Sigmoid colon (tissue), 7 donors: Measurements from ENCODE around the gene ITGA11. TPM values are rescaled to one million over a fixed set of nuclear protein-coding genes. Genes with fewer than 3 reads are reported as not detected.

ENCODE experiments used
- DNase-seq: peaks from one replicate; pipeline ENCODE4 v3.0.0-alpha.2; 2019
- H3K27ac ChIP-seq, 4 donors: fragments of 200-600 bp; sonication (generic); one replicate each; pipeline ENCODE4 v1.5.1; 2016 to 2019; ENCODE audit warnings: mild to moderate bottlenecking in 1 of 4
- H3K27me3 ChIP-seq, 3 donors: fragments of 200-600 bp; sonication (generic); one replicate each; pipeline ENCODE4 v1.5.1; 2019; ENCODE audit warnings: mild to moderate bottlenecking in 1 of 3
- H3K36me3 ChIP-seq, 4 donors: fragments of 200-600 bp; sonication (generic); one replicate each; pipeline ENCODE4 v1.5.1; 2016 to 2019
- H3K4me1 ChIP-seq, 4 donors: fragments of 200-600 bp; sonication (generic); one replicate each; pipeline ENCODE4 v1.5.1; 2017 to 2019
- H3K4me3 ChIP-seq, 4 donors: fragments of 200-600 bp; sonication (generic); one replicate each; pipeline ENCODE4 v1.5.1; 2017 to 2019; ENCODE audit warnings: mild to moderate bottlenecking in 2 of 4, moderate library complexity in 1 of 4
- H3K9me3 ChIP-seq, 4 donors: fragments of 200-600 bp in 3 of 4; sonication (generic) in 3 of 4; one replicate each; pipeline versions ENCODE4 v1.5.1 to v1.6.1; 2013 to 2019
- CTCF ChIP-seq, 4 experiments: fragments of 450-650 bp in 3 of 4; fragments of 200-600 bp in 1 of 4; IDR thresholded peaks; one replicate each; pipeline ENCODE4 v1.5.1; 2016 to 2019; ENCODE audit warnings: antibody characterized with exemption in 4 of 4, mild to moderate bottlenecking in 3 of 4, moderate library complexity in 2 of 4
- EP300 ChIP-seq, 4 donors: sonication (generic); formaldehyde crosslinking; IDR thresholded peaks; one replicate each; pipeline ENCODE4 v1.6.1; 2017; ENCODE audit warnings: antibody characterized with exemption in 4 of 4
- POLR2A ChIP-seq, 2 donors: fragments of 450-650 bp; IDR thresholded peaks; one replicate each; pipeline ENCODE4 v1.6.1; 2016; ENCODE audit warnings: antibody characterized with exemption in 2 of 2, mild to moderate bottlenecking in 2 of 2, moderate library complexity in 2 of 2
- POLR2AphosphoS5 ChIP-seq, 4 donors: sonication (generic); formaldehyde crosslinking; IDR thresholded peaks; one replicate each; pipeline ENCODE4 v1.6.1; 2017; ENCODE audit warnings: antibody characterized with exemption in 4 of 4
- WGBS, 2 donors: extraction: QIAGEN DNeasy Blood & Tissue Kit; methylation state at CpG; one replicate each; pipeline ENCODE4 v1.1.7; 2013; 5-methylcytosine and 5-hydroxymethylcytosine counted together
- intact Hi-C: fragments of 100-400 bp; cut with DNase I; formaldehyde crosslinking; loops from one replicate; pipeline ENCODE4 v1.15.1; 2023
- polyA plus RNA-seq, 3 donors: library from polyadenylated mRNA; stranded (reverse); fragments of 200-250 nt; gene quantifications; one replicate each; pipeline ENCODE4 v1.2.3, GENCODE V29; 2013
- total RNA-seq, 4 donors: library from RNA; depleted of rRNA; stranded (reverse); fragments of >200 nt; gene quantifications; one replicate each; pipeline ENCODE4 v1.1.0, GENCODE V29; 2016
- donor health status: healthy with polysubstance abuse.
- donor health status: Bipolar disorder and iron deficiency.
- donor health status: healthy.

Gene ITGA11
- total and polyA plus RNA-seq, 7 donors = 0.71 to 6.1 (median 1.2) TPM

- intact Hi-C loops = no loop called here
- Histone ChIP-seq H3K36me3 (no peaks in the 10 kb centered on the region), H3K4me1 (no peaks in the 10 kb centered on the region), H3K27ac (no peak overlapping the region), H3K9me3 (no peaks in the 10 kb centered on the region), H3K4me3 (no peak overlapping the region), H3K27me3 (no peaks in the 10 kb centered on the region)
- 91 to 96% methylated on average over 2 of the region's 2 CpGs for WGBS, 2 donors
- no peak for DNase-seq
- TF ChIP-seq POLR2AphosphoS5 (IDR thresholded peaks at IDR 0.05) = no peak
- TF ChIP-seq EP300 (IDR thresholded peaks at IDR 0.05) = no peak
- TF ChIP-seq POLR2A (IDR thresholded peaks at IDR 0.05) = no peak
- no peak for TF ChIP-seq CTCF (IDR thresholded peaks at IDR 0.05)
Measured at GRCh38 chr15:68411735-68412134, 20.2 kb downstream of the ITGA11 start.

- Histone ChIP-seq H3K27ac (no peak overlapping the region), H3K4me1 (no peaks in the 10 kb centered on the region), H3K9me3 (no peaks in the 10 kb centered on the region), H3K27me3 (no peaks in the 10 kb centered on the region), H3K4me3 (no peak overlapping the region), H3K36me3 (no peaks in the 10 kb centered on the region)
- DNase-seq = no peak
- 97 to 98% methylated on average over 4 of the region's 4 CpGs for WGBS, 2 donors
- intact Hi-C loops = no loop called here
- no peak for TF ChIP-seq EP300 (IDR thresholded peaks at IDR 0.05)
- TF ChIP-seq CTCF (IDR thresholded peaks at IDR 0.05) = no peak
Measured at GRCh38 chr15:68411343-68411675, 20.7 kb downstream of the ITGA11 start.

GRCh38 chr15:68410466-68411342 is 21.3 kb downstream of the ITGA11 start:
- no peaks in the 10 kb centered on the region for H3K4me1 ChIP-seq
- H3K27me3 ChIP-seq = no peaks in the 10 kb centered on the region
- no peak overlapping the region for H3K4me3 ChIP-seq
- no peak for DNase-seq
- H3K36me3 ChIP-seq = no peaks in the 10 kb centered on the region
- intact Hi-C loops = no loop called here
- TF ChIP-seq CTCF (IDR thresholded peaks at IDR 0.05) = no peak
- TF ChIP-seq EP300 (IDR thresholded peaks at IDR 0.05) = no peak
- WGBS, 2 donors = 92 to 93% methylated on average over 8 of the region's 8 CpGs
- H3K27ac ChIP-seq = no peak overlapping the region
- no peaks in the 10 kb centered on the region for H3K9me3 ChIP-seq

- Histone ChIP-seq H3K9me3 (no peaks in the 10 kb centered on the region), H3K27ac (no peak overlapping the region), H3K27me3 (no peaks in the 10 kb centered on the region), H3K4me3 (no peak overlapping the region), H3K36me3 (no peaks in the 10 kb centered on the region), H3K4me1 (no peaks in the 10 kb centered on the region)
- WGBS, 2 donors = 90 to 93% methylated on average over 11 of the region's 11 CpGs
- no peak for TF ChIP-seq POLR2AphosphoS5 (IDR thresholded peaks at IDR 0.05)
- no peak for TF ChIP-seq POLR2A (IDR thresholded peaks at IDR 0.05)
- TF ChIP-seq CTCF (IDR thresholded peaks at IDR 0.05) = no peak
- TF ChIP-seq EP300 (IDR thresholded peaks at IDR 0.05) = no peak
- intact Hi-C loops = no loop called here
- peak; percentile 54 for DNase-seq
Measured at GRCh38 chr15:68409736-68410370, 22.1 kb downstream of the ITGA11 start.
